ENCODE measurements around the gene DST.
"Not testable (repeated sequence)": the region's sequence is repeated elsewhere in the genome, so short reads cannot be mapped to it uniquely, and the experiment has no call there.

DST gene

GRCh38 chr6:56661338-56661737, 18.6 kb upstream of the DST start:
- not testable (repeated sequence) for DNase-seq (ENCODE audit: low read depth)

- no peak for DNase-seq (ENCODE audit: low read depth)
Measured at GRCh38 chr6:56660381-56660730, 17.7 kb upstream of the DST start.

GRCh38 chr6:56659721-56660380, 17.2 kb upstream of the DST start:
- DNase-seq (ENCODE audit: low read depth) = no peak

GRCh38 chr6:56658326-56658725, 15.6 kb upstream of the DST start:
- DNase-seq (ENCODE audit: low read depth) = no peak

- DNase-seq (ENCODE audit: low read depth) = no peak
Measured at GRCh38 chr6:56657354-56657753, 14.7 kb upstream of the DST start.

- DNase-seq (ENCODE audit: low read depth) = no peak
Measured at GRCh38 chr6:56656466-56656865, 13.8 kb upstream of the DST start.

- no peak for DNase-seq (ENCODE audit: low read depth)
Measured at GRCh38 chr6:56655996-56656395, 13.3 kb upstream of the DST start.

- DNase-seq (ENCODE audit: low read depth) = no peak
Measured at GRCh38 chr6:56655249-56655648, 12.6 kb upstream of the DST start.

GRCh38 chr6:56652994-56653393, 10.3 kb upstream of the DST start:
- DNase-seq (ENCODE audit: low read depth) = no peak

- no peak for DNase-seq (ENCODE audit: low read depth)
Measured at GRCh38 chr6:56652231-56652630, 9.5 kb upstream of the DST start.

- no peak for DNase-seq (ENCODE audit: low read depth)
Measured at GRCh38 chr6:56650191-56650590, 7.5 kb upstream of the DST start.

- DNase-seq (ENCODE audit: low read depth) = no peak
Measured at GRCh38 chr6:56649782-56650181, 7.1 kb upstream of the DST start.

- no peak for DNase-seq (ENCODE audit: low read depth)
Measured at GRCh38 chr6:56649053-56649769, 6.5 kb upstream of the DST start.

- DNase-seq (ENCODE audit: low read depth) = no peak
Measured at GRCh38 chr6:56647172-56647762, 4.6 kb upstream of the DST start.

- DNase-seq (ENCODE audit: low read depth) = no peak
Measured at GRCh38 chr6:56644366-56644765, 1.7 kb upstream of the DST start.

- DNase-seq (ENCODE audit: low read depth) = no peak
Measured at GRCh38 chr6:56643379-56644089, 845 bp upstream of the DST start.

GRCh38 chr6:56640374-56640773, 2.3 kb downstream of the DST start:
- DNase-seq (ENCODE audit: low read depth) = no peak

- no peak for DNase-seq (ENCODE audit: low read depth)
Measured at GRCh38 chr6:56638760-56639159, 3.9 kb downstream of the DST start.

- DNase-seq (ENCODE audit: low read depth) = no peak
Measured at GRCh38 chr6:56637640-56638039, 5.0 kb downstream of the DST start.

GRCh38 chr6:56628105-56628504, 14.6 kb downstream of the DST start:
- DNase-seq (ENCODE audit: low read depth) = no peak

GRCh38 chr6:56625356-56625755, 17.3 kb downstream of the DST start:
- no peak for DNase-seq (ENCODE audit: low read depth)

GRCh38 chr6:56624728-56625069, 18.0 kb downstream of the DST start:
- DNase-seq (ENCODE audit: low read depth) = no peak
